Natural killer cell (primary cell): ENCODE measurements around the gene FOXE3. TPM values are rescaled to one million over a fixed set of nuclear protein-coding genes. Genes with fewer than 3 reads are reported as not detected.

ENCODE experiments used
- ATAC-seq, 3 donors: fragments of 150-1000 bp in 2 of 3; fragments of 200-7000 bp in 1 of 3; cut with Tn5 transposase; 1 replicate in 1 of 3; 2 replicates in 2 of 3; pipeline ENCODE4 v1.10.0; 2021; ENCODE audit warnings: mild to moderate bottlenecking in 2 of 3, moderate library complexity in 2 of 3
- DNase-seq, 2 donors: peaks; one replicate each; pipeline versions ENCODE4 v3.0.0 to v3.0.0-alpha.2; 2013 to 2021; ENCODE audit warnings: mixed read lengths in 1 of 2
- H3K27ac ChIP-seq: one replicate; pipeline ENCODE4 v1.5.1; 2013; ENCODE audit warnings: mild to moderate bottlenecking, low read length
- H3K27me3 ChIP-seq: one replicate; pipeline ENCODE4 v1.6.1; 2013; ENCODE audit warnings: low read length; ENCODE audit not compliant: control insufficient read depth, insufficient read depth
- H3K36me3 ChIP-seq: one replicate; pipeline ENCODE4 v1.6.1; 2013; ENCODE audit warnings: low read length; ENCODE audit not compliant: control insufficient read depth, insufficient read depth
- H3K4me1 ChIP-seq: one replicate; pipeline ENCODE4 v1.6.1; 2013; ENCODE audit warnings: low read length; ENCODE audit not compliant: control insufficient read depth, insufficient read depth
- H3K4me3 ChIP-seq: one replicate; pipeline ENCODE4 v1.5.1; 2013; ENCODE audit warnings: low read length
- H3K9me3 ChIP-seq: one replicate; pipeline ENCODE4 v1.6.1; 2013; ENCODE audit warnings: low read length; ENCODE audit not compliant: control insufficient read depth, insufficient read depth
- H3K27ac Mint-ChIP-seq, 2 donors: one replicate each; pipeline ENCODE4 v1.8.0; 2022; ENCODE audit warnings: mild to moderate bottlenecking in 2 of 2, mixed read lengths in 2 of 2, moderate library complexity in 1 of 2
- H3K27me3 Mint-ChIP-seq, 2 donors: one replicate each; pipeline ENCODE4 v1.8.0; 2022; ENCODE audit warnings: low read depth in 2 of 2, mixed read lengths in 2 of 2
- H3K36me3 Mint-ChIP-seq: one replicate; pipeline ENCODE4 v1.8.0; 2022; ENCODE audit warnings: mixed read lengths
- H3K4me1 Mint-ChIP-seq, 2 donors: one replicate each; pipeline ENCODE4 v1.8.0; 2022; ENCODE audit warnings: mixed read lengths in 2 of 2
- H3K4me3 Mint-ChIP-seq: one replicate; pipeline ENCODE4 v1.8.0; 2022; ENCODE audit warnings: mild to moderate bottlenecking, moderate library complexity, mixed read lengths
- H3K9me3 Mint-ChIP-seq, 2 donors: one replicate each; pipeline ENCODE4 v1.8.0; 2022; ENCODE audit warnings: mixed read lengths in 2 of 2
- WGBS: methylation state at CpG from one replicate; pipeline ENCODE4 v1.1.7; 2013; ENCODE audit warnings: missing lambda C conversion rate; ENCODE audit not compliant: insufficient coverage; 5-methylcytosine and 5-hydroxymethylcytosine counted together
- intact Hi-C: fragments of 100-400 bp; cut with micrococcal nuclease; formaldehyde crosslinking; loops from one replicate; pipeline ENCODE4 v1.14.2; 2022
- total RNA-seq, 4 donors: library from RNA; stranded (reverse); fragments of 120-200 nt in 1 of 4; gene quantifications; one replicate each; pipeline versions ENCODE4 v1.2.3 to v1.2.4, GENCODE V29; 2013 to 2022
- TF ChIP-seq, protein P1 (sequence below): fragments of 200-600 bp; IDR thresholded peaks from one replicate; pipeline ENCODE4 v1.8.0; 2022; ENCODE audit warnings: antibody characterized with exemption

Gene FOXE3
- total RNA-seq, 3 donors from 2014 or later (not counting 1 experiment from before 2014, with no cell fraction given), result not detected

DNA sequence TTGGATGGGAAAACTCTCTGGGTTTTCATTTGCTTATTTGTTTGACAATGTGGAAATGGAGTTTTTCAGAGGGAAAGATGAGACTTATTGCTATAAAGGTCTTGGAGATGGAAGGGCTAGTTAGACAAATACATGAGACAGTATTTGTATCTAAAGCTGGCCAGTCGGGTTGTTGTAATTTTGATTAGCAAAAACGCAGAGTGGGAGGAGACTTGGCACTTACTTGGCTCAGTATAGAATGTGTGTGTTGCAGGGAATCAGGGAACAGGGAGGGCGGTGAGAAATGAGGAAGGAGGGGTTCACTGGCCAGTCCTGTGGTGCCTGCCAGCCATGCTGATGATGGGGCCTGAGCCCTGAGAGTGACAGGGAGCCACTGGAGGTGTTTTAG, 6.0 kb upstream of the FOXE3 start:
- no peak overlapping the region for H3K27ac Mint-ChIP-seq
- Histone ChIP-seq H3K4me3 (no peak overlapping the region), H3K27me3 (peaks cover 7% of the 10 kb centered on the region), H3K36me3 (no peaks in the 10 kb centered on the region), H3K9me3 (no peaks in the 10 kb centered on the region), H3K27ac (no peak overlapping the region), H3K4me1 (no peaks in the 10 kb centered on the region)
- H3K27me3 Mint-ChIP-seq, result peaks cover 11 to 17% of the 10 kb centered on the region in 2 donors
- no peak for ATAC-seq
- H3K36me3 Mint-ChIP-seq, result no peaks in the 10 kb centered on the region
- H3K9me3 Mint-ChIP-seq, result no peaks in the 10 kb centered on the region
- H3K4me1 Mint-ChIP-seq, result no peaks in the 10 kb centered on the region
- TF ChIP-seq, protein P1, sequence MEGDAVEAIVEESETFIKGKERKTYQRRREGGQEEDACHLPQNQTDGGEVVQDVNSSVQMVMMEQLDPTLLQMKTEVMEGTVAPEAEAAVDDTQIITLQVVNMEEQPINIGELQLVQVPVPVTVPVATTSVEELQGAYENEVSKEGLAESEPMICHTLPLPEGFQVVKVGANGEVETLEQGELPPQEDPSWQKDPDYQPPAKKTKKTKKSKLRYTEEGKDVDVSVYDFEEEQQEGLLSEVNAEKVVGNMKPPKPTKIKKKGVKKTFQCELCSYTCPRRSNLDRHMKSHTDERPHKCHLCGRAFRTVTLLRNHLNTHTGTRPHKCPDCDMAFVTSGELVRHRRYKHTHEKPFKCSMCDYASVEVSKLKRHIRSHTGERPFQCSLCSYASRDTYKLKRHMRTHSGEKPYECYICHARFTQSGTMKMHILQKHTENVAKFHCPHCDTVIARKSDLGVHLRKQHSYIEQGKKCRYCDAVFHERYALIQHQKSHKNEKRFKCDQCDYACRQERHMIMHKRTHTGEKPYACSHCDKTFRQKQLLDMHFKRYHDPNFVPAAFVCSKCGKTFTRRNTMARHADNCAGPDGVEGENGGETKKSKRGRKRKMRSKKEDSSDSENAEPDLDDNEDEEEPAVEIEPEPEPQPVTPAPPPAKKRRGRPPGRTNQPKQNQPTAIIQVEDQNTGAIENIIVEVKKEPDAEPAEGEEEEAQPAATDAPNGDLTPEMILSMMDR, result no peak
- intact Hi-C loops, result no loop called here
- no peak for DNase-seq
- H3K4me3 Mint-ChIP-seq, result no peak overlapping the region
- WGBS, result 63% methylated on average over 3 of the region's 3 CpGs

DNA sequence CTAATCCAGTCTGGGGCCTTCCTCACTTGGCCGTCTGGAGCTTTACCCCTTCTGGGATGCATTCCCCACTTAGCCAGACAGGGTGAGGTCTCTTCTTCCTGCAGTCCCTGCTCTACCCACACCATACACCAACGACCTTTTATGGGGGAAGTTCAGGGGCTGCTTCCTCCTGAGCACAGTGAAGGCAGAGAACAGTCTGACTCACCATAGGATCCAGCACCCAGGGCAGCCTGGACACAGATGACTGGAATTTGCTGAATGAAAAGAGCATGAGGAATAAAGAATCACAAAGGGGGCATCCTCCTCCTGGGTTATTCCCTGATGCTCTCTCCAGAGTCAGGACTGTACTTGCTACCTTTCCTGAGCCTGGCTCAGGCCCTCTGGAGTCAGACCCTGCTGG, 4.6 kb upstream of the FOXE3 start:
- Histone ChIP-seq H3K4me3 (no peak overlapping the region), H3K4me1 (peaks cover under 1% of the 10 kb centered on the region), H3K27ac (no peak overlapping the region), H3K27me3 (peaks cover 13% of the 10 kb centered on the region), H3K36me3 (no peaks in the 10 kb centered on the region), H3K9me3 (no peaks in the 10 kb centered on the region)
- DNase-seq (no peak), ATAC-seq (no peak)
- 100% methylated on average over 1 of the region's 2 CpGs for WGBS
- Mint-ChIP-seq H3K4me1 (peaks cover 0 to under 1% of the 10 kb centered on the region in 2 donors), H3K27me3 (peaks cover 16 to 22% of the 10 kb centered on the region in 2 donors), H3K4me3 (no peak overlapping the region), H3K9me3 (no peaks in the 10 kb centered on the region), H3K27ac (no peak overlapping the region), H3K36me3 (no peaks in the 10 kb centered on the region)
- TF ChIP-seq, protein P1, result no peak
- intact Hi-C loops, result no loop called here

DNA sequence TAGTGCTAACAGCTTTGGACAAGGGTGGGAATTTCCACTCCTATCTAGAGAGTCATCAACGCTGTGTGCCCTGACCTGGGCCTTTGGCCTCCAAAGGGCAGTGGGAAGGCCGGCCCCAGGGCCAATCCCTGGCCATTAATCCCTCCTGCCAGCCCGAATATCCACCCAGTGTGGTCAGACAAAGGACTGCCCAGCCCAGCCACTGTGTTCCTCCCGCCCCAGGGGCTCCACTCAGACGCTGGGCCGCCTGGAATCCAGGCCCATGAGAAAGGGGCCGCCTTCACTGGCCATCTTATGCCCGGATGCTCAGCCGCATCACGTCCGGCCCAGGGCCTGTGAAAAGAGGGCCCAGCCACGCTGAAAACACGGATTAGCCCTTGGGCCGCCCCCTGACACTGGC, 3.6 kb upstream of the FOXE3 start:
- Histone ChIP-seq H3K36me3 (no peaks in the 10 kb centered on the region), H3K9me3 (no peaks in the 10 kb centered on the region), H3K4me3 (no peak overlapping the region), H3K27ac (no peak overlapping the region), H3K27me3 (peaks cover 13% of the 10 kb centered on the region), H3K4me1 (peaks cover 2% of the 10 kb centered on the region)
- intact Hi-C loops, result no loop called here
- no peaks in the 10 kb centered on the region for H3K9me3 Mint-ChIP-seq
- ATAC-seq (no peak), DNase-seq (no peak)
- no peaks in the 10 kb centered on the region for H3K36me3 Mint-ChIP-seq
- TF ChIP-seq, protein P1, result no peak
- H3K4me3 Mint-ChIP-seq, result no peak overlapping the region
- H3K27me3 Mint-ChIP-seq, result peaks cover 19 to 28% of the 10 kb centered on the region in 2 donors
- no peak overlapping the region for H3K27ac Mint-ChIP-seq
- H3K4me1 Mint-ChIP-seq, result peaks cover 0 to 7% of the 10 kb centered on the region in 2 donors
- 90% methylated on average over 14 of the region's 14 CpGs for WGBS
